Stimulated activated CD4-positive, alpha-beta T cell treated with anti-CD3 and anti-CD28 coated beads, Interleukin-1b, Interleukin-23, amount 100 ng/mL, for 4 hours (primary cell): ENCODE measurements around the gene HPCAL1.

Source experiments
- DNase-seq, 2 donors: peaks; one replicate each; pipeline ENCODE4 v3.0.0-alpha.2; 2020; ENCODE audit warnings: low read depth in 2 of 2

The HPCAL1 gene

GRCh38 chr2:10390369-10390801 lies 87.7 kb downstream of the HPCAL1 start:
- DNase-seq = no peak

GRCh38 chr2:10392100-10392499 lies 89.4 kb downstream of the HPCAL1 start:
- no peak for DNase-seq

- no peak for DNase-seq
These were observed 89.8 kb downstream of the HPCAL1 start for GRCh38 chr2:10392548-10392947.

GRCh38 chr2:10392951-10393639 lies 90.4 kb downstream of the HPCAL1 start:
- DNase-seq = no peak

- no peak for DNase-seq
These were observed 90.9 kb downstream of the HPCAL1 start for GRCh38 chr2:10393640-10393982.

- DNase-seq = no peak
These were observed 93.2 kb downstream of the HPCAL1 start for GRCh38 chr2:10395893-10396292.

GRCh38 chr2:10396464-10396863 lies 93.8 kb downstream of the HPCAL1 start:
- no peak for DNase-seq

GRCh38 chr2:10397297-10397875 lies 94.7 kb downstream of the HPCAL1 start:
- DNase-seq = no peak

GRCh38 chr2:10397878-10398277 lies 95.2 kb downstream of the HPCAL1 start:
- DNase-seq = no peak

- no peak for DNase-seq
These were observed 95.8 kb downstream of the HPCAL1 start for GRCh38 chr2:10398496-10398895.

- DNase-seq = no peak
These were observed 96.7 kb downstream of the HPCAL1 start for GRCh38 chr2:10399358-10399757.

GRCh38 chr2:10400002-10400401 lies 97.3 kb downstream of the HPCAL1 start:
- no peak for DNase-seq

- DNase-seq = no peak
These were observed 97.9 kb downstream of the HPCAL1 start for GRCh38 chr2:10400568-10400977.

GRCh38 chr2:10400978-10401951 lies 98.6 kb downstream of the HPCAL1 start:
- DNase-seq = no peak

GRCh38 chr2:10402062-10402585 lies 99.4 kb downstream of the HPCAL1 start:
- no peak for DNase-seq

- DNase-seq = no peak
These were observed 100.0 kb downstream of the HPCAL1 start for GRCh38 chr2:10402653-10403215.

GRCh38 chr2:10404324-10405143 lies 101.8 kb downstream of the HPCAL1 start:
- no peak for DNase-seq

- DNase-seq = no peak
These were observed 102.7 kb downstream of the HPCAL1 start for GRCh38 chr2:10405448-10405847.

GRCh38 chr2:10406016-10406415 lies 103.3 kb downstream of the HPCAL1 start:
- DNase-seq = no peak

- DNase-seq = no peak
These were observed 103.9 kb downstream of the HPCAL1 start for GRCh38 chr2:10406491-10407188.

GRCh38 chr2:10407432-10407831 lies 104.7 kb downstream of the HPCAL1 start:
- no peak for DNase-seq
